Measurements from ENCODE around the gene MAB21L3.

DNA sequence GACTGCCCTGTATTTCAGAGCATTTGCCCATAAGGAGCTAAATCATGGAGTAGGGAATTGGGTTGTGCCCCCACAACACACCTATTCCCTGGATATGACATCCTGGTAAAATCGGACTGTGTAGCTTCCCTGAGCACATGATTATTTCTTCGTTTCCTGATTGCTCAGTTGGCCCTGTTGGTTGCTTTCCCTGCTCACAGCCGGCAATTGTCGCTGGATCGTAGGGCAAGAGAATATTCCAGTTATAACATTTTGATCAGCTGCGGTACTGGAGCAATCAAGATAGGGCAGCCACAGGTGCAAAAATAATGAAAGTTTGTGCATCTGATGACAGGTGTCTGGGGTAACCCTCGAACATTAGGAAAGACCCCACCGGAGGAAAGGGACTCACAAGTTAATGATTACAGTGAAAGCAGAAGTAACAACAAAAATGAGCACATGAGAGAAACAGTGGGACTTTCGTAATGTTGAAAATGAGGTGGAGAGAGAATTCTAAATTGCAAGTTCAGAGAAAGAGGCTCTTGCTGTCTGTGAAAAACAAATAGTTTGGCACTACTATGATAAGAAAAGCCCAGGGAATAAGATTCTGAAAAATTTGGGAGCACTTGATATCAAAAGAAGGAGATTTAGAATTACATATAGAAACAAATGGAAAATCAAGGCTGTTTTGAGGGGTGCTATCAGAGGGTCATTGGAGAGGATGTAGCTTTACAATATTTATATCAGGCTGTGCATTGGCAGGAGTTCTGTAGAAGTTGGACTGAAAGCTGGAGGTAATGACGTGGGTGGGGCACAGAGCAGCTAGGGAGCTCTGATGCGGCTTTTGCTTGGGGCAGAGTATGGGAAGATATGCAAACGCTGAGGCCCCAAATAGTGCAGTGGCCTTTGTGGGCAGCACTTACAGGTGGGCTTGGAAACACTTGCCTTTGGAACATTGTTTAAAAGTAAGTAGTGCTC, at the start of gene MAB21L3:
- no peak for TF ChIP-seq CTCF (IDR thresholded peaks at IDR 0.05; ENCODE audit: insufficient read depth, low read length, poor library complexity, severe bottlenecking)
- no peak for TF ChIP-seq EZH2phosphoT487 (conservative IDR thresholded peaks at IDR 0.05; ENCODE audit: low read length)

All from SU-DHL-6 (cell line).